SKM-1 treated with dmso at 0.1 percent for 144 hours (cell line): ENCODE results near the gene SAMD10.

Source experiments
- DNase-seq: peaks from one replicate; lab custom pipeline; 2025; ENCODE audit not compliant: unreplicated experiment; lab: John Stamatoyannopoulos, UW

Gene SAMD10

DNA sequence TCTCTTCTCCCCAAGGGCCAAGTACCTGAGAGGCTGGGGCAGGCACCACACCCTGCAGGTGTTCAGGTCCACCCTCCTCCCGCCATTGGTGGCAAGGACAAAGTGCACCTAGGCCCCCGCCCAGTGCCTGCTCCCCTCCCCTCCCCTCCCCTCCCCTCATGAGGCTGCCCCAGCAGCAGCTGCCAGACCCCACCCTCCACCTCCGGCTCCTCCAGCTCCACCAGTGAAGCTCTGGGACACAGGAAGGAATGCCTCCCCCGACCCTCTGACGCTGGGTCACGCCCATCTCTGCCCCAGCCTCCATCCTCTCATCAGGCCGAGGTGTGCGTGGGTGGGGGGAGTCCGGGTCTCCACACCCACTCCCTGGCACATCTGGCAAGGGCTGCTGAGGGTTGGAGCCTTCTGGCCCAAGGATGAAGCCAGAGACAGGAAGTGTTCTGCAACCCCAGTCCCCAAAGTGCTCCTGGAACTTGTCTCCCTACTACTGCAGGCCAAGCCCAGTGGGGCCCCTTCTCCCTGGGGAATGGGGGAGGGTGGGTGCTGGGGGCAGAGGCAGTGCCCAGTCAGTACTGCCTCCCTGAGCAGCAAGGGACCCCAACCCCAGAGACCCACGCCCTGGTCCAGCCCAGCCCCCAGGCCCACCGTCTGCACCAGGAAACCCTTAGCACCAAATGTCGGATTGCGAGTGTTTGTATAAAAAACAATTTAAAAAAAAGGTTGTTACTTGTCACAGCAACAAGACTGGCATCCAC, 21.6 kb downstream of the SAMD10 start:
- no peak for DNase-seq

DNA sequence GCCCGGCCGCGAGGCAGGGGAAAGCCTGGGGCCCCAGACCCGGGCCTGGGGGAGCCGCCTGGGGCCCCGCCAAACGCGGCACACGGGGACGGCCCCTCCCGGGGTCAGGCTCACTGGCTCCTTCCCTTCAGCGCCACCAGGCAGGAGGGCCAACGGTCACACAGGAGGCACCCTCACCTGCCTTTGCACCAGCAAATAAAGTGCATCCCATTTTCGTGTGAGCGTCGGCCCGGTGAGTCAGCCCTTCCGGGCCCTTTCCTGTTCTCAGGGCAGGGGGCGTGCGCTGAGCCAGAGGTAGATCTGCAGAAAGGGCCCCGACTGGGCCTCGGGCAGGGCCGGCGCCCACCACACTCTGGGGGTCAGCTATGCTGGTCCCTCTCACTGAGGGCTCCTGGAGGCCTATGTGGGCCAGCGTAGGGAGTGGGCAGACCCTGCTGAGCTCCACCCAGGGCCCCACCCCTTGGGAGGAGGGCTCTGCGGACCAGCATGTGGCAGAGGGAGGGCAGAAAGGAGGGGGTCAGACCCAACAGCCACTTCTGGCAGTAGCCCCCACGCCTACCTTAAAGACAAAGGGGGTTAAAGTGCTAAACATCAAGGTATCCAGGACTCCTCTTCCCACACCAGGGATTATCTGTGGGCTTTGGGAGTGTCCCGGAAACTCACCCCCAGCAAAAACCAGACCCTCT, 22.3 kb downstream of the SAMD10 start:
- DNase-seq = no peak

DNA sequence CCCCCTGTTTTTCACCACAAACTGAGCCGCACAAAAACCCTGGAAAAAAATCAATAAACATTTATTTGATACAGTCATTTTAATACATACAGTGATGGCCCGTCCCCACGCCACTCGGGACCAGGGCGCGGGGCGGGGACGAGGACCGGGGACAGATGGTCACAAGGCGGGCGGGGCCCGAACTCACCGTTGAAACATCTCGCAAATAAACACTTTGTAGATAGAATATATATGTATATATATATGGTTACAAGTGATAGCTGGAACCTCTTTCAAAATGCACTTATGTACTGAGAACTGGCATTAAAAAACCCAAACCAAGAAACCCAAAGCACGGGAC, 22.8 kb downstream of the SAMD10 start:
- DNase-seq = no peak

DNA sequence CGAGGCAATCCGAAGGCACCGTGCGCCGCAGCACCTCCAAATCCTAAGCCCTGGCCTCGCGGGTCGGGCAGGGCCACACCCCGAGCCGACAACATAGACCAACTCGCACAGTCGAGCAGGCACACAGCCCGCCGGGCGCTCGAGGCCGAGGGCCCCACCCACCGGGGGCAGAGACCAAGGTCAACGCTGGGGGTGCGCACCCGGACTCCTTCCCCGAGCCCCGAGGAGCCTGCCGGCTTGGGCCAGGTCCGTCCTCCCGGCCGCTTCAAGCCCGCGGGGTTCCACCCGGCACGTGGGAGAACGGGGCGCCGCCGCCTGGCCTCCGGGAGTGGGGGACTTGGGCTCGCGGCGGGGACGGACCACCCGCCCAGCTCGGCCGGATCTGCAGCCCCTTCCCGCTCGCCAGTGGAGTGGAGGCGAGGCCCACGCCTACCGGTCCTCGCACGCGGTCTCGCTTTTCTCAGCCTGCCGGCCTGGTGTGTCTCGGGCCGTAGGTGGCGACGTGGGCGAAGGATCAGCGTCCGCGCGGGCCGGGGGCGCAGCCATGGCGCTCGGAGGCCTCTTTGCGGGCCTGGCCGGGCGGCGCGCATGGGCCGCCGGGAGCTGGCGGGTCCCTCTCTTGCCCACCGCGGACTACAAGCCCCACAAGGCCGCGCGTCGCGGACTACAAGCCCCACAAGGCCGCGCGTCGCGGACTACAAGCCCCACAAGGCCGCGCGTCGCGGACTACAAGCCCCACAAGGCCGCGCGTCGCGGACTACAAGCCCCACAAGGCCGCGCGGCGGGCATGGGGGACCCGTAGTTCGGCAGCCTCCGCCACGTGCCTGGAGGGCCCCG, 23.4 kb downstream of the SAMD10 start, which contains the start of gene UCKL1:
TSS of gene UCKL1 (minus strand) at position 590 of the 837 bp plus-strand sequence. CDS start at position 546, 44 bp downstream.
- DNase-seq = peak; percentile 65

DNA sequence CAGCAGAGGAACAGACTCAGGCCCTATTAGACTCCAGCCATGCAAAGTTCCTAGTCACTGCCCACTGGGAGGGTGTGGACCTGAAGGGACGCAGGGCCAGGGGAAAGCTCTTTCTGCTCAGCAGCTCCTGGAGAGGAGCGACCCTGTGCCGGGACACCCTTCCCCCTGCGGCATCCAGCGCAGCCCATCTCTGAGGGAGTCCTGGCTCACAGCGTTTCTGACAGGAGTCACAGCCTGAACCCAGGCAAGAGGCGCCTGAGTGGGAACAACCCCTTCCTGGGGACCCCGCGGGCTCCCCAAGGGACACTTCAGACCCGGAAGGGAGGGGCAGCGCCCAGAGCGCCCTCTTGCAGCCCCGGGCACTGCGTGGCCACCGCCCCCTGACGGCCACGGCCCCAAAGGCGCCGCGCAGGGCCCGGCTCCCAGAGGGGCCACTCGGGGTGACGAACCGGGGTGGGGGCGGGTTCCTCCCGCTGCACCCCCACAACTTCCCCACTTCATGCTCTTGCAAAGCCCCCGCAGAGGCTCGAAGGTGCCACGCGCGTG, 24.1 kb downstream of the SAMD10 start:
- DNase-seq = no peak

DNA sequence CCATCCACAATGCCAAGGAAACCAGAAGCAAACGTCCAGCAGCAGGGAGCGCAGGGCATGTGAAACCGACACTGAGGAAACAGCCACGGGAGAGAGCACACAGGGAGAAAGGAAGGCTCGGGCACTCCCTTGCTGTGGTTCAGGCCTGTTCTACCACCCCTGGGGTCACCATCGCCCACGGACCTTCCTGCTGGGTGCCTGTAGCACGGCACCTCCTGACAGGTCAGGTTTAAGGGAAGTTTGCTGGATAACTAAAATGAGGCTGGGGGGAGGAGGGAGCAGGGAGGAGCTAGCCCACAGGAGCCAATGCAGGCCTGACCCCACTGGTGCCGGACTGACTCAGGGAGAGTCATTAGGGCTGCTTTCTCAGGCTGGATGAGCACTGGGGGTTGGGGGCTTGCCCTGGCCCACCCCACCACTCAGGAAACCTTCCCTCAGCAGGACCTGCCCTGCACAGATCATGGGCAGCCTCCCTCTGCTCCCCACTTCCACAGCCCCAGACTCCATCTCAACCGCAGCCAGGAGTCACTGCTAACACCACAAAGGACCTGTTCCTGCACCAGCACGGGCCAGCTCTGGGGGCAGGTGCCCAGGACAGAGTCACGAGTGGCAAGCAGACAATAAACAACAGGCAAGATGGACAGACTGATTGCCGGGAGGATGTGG, 25.5 kb downstream of the SAMD10 start:
- no peak for DNase-seq

DNA sequence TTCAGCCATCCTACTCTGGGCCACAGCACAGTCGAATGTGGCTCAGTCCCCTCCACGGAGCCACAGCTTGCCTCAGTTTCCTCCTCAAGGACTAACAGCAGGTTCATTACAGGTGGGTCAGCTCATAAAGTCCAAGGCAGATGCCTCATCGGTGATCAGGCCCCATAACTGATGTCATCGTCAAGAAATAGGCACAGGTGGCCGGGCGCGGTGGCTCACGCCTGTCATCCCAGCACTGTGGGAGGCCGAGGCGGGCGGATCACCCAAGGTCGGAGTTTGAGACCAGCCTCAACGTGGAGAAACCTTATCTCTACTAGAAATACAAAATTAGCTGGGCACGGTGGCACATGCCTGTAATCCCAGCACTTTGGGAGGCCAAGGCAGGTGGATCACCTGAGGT, 26.7 kb downstream of the SAMD10 start:
- DNase-seq = no peak

DNA sequence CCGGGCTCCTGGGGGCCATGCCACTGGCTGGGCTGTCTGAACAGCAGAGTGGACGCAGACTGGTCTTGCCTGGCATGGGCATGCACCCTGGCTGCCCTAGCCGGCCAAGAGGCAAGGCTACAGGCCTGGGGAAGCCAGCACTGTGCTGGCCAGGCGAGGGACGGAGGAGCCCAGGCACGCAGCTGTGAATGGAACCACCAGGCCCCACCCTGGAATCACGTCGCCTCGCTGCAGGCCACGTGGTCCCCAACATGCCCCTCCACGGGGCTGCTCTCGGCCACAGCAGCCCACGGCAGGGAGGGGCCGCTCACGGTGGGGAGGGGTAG, 27.3 kb downstream of the SAMD10 start:
- no peak for DNase-seq

DNA sequence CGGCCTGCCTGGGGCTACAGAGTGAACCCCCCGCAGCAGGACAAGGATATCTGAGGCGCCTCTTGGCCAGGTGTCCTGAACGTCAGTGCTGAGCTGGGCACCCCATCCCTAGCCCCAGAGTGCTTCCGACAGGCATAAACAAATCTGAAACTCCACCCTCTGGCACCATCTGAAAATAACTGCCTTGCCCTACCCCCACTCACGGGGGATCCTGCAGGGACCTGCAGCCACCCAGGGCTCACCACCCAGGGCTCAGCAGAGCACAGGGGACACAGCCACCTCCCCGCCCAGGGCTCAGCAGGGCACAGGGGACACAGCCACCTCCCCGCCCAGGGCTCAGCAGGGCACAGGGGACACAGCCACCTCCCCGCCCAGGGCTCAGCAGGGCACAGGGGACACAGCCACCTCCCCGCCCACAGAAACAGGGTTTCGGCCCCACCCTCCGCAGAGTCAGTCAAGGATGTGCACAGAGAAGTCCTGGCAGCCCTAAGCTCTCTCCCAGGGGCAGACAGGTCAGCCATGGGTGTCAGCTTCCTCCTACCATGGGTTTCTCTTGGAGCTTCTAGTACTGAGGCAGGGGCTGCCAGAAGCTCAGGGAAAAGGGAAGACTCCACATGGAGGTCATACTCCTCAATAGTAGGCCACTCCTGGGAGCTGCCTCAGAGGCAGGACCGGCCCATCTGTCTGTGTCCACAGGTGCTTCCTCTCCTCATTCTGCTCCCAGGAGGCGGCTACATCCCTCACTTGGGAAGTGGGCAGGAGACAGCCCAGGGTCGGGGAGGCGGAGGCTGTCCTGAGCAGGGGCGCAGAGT, 27.8 kb downstream of the SAMD10 start:
- no peak for DNase-seq

DNA sequence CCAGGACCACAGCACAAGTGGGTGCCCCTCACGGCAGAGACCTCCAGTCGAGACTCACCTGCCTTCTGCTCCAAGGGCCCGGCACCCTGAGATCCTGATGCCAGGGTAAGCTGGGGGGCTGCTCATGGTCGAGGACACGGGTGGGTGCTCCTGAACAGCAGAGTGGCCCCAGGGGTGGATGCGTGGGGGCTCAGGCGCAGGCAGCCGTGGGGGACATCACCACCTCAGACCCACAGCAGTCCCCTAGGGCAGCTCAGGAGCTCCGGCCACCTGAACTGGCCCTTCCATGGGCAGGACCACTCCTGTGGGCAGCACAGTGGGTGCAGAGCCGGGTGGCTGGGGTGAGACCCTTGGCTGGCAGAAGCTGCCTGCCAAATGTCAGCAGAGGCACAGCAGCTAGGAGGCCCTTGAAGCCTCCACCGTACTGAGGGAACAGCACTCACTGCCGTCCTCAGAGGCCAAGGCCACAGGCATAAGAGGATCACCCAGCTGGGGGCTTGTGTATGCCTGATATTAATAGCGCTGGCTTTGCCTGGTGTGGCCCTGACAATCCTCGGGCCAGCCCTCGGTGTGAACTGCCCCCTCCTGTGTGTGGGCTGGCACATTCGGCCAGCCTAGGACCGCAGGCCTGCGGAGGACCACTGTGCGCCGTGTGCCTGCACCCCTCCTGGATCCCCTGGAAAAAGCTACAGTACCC, 28.6 kb downstream of the SAMD10 start:
- no peak for DNase-seq

DNA sequence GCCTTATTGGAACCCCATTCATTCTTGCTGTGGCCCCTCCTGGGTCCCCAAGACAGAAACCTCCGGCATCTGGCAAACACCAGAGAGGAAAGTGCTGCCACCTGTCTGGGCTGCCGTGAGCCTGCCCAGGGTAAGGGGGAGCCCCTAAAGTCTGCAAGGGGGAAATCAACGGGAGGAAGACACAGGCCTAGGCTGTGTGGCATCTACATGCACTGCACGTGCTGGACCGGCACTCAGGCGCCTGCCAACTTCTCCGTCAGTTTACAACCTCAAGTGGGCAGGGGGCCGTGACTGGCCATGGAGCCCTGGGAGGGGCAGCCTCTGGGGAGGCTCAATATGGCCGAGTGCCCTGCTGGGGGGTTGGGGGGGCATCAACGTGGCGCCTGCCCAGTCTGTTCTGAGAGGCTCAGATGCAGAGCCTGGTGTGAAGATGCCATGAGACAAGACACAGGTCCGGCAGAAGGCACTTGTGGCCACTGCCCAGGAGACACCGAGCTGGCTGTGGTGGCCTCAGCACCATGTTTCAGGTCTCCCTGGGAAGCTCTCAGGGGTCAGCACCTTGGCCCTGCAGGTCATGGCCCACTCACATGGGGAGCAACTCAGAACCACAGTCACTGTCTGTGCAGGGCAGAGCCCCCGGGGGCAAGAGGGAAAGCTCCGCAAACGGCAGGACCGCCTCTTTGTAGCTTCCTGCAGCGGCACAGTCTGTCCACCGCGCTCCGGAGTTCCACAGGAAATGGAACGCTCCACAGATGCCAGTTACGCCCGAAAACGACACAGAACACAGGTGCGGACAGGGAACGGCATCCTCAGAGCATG, 31.6 kb downstream of the SAMD10 start:
- no peak for DNase-seq

DNA sequence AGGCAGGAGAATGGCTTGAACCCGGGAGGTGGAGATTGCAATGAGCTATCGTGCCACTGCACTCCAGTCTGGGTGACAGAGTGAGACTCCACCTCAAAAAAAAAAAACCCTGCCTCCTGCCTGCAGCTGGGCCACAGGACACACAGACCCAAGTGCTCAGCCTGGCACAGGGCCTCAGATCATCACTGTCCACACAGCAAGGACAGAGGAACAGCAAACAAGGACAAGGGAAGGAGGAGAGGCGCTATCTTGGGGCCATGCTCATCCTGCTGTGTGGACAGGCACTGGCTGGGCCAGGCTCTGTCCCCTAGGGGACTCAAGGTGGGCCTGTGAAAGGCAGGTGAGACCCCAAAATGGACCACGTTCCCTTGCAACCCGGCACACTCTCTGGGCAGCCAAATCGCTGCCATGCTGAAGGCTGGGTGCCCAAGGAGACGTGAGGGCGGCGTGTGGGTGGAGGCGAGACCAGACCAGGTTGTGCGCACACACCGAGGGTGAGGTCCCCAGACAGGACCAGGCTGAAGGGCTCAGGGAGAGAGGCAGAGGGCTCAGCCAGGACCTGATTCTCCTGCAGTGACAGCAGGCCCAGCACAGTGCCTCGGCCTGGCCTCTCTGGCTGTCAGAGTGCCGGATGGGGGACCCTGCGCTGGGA, 32.3 kb downstream of the SAMD10 start:
- no peak for DNase-seq

DNA sequence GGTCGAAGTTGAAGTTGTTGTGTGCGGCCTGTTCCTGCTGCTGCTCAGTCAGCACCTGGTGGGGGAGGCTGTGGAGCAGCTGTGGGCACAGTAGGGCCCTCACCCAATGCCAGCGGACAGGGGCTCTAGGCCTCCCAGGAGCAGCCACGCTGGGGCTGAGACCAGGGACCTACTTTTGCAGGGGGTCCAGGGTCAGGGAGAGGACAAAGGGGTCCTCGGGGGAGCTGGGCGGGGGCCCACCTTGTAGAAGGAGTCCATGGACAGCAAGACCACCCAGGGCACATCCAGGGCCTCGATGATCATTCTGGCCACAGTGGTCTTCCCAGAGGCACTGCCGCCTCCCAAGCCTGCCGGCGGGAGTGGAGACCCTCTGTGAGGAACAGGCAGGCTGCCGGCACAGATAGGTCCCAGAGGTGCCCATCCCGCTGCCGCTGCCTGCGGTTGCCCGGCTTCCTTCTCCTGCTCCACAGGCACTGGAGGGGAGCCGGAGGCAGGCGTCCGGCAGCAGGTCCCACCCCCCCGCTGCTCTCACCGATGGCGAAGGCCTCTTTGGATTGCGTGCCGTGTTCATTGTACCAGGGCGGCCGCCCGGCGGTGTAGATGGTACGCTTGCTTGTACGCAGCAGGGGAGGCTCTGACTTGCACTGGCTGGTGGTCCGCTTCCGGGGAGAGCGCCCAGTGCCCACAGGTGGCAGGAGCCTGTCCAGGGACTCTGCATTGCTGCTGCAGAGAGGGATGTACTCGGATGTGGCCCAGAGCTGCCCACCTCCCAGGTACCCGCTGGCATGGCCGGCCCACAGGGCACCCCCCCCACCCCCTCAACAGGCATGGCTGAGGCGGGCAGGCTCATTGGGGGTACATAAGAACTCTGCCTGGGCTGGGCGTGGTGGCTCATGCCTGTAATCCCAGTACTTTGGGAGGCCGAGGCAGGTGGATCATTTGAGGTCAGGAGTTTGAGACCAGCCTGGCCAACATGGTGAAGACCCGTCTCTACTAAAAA, 33.2 kb downstream of the SAMD10 start:
- no peak for DNase-seq

DNA sequence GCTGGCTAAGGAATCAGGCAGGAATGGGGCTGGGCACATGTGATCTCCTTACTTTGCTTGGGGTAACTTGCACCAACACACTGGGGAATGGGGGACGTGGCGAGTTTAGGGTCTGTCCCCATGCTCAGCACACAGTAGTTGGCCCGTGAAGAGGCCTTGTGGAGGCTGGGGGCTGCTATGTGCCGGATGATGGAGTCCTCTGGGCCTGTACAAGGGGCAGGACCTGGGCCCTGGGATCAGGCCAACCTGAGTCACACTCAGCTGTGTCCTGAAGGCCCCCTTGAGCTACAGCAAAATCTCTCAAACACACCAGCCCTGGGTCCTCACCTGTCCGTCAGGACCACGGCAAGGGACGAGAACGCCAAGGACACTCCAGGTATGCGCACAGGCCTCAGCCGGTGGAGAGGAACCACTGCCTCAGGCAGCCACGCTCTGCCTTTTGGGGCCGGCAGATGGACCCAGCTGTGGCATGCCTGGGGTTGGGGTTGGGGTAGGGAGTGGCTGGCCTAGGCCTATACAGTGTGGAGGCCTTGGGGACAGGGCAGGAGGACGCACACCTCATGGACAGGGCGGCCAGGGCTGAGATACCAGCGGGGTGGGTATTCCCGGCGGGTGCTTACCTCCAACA, 34.3 kb downstream of the SAMD10 start:
- no peak for DNase-seq

DNA sequence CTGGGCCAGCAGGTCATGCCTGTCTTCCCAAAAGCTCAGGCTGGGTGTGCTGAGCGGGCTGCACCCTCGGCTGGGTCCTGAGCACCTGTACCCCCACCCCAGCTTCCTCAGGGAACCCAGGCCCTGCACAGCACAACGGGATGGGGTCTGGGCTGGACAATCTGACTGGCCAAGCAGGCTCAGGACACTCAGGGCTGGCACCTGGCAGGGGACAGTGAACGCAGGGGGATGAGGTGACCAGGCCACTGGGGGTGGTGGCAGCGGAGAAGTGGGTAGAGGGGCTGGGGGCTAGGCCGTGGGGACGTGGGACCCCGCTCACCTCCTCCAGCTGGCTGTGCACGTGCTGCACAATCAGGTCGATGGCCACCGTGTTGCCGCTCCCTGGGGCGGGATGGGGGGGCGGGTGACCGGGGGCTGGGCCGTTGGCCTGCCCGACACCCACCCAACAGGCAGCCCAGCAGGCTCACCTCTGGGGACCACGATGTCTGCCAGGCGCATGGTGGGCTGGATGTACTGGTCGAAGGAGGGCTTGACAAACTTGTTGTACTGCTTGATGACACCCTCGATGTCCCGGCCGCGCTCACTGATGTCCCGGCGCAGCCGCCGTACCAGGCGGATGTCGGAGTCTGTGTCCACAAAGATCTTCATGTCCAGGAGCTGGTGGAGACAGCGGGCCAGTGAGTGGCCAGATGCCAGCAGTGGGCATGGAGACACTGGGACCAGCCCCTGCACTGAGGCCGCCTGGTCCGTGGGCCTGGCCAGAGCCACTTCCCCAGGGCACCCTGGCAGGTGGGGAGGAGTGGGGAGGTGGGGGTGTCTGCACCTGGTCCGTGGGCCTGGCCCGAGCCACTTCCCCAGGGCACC, 35.1 kb downstream of the SAMD10 start:
- DNase-seq = no peak

DNA sequence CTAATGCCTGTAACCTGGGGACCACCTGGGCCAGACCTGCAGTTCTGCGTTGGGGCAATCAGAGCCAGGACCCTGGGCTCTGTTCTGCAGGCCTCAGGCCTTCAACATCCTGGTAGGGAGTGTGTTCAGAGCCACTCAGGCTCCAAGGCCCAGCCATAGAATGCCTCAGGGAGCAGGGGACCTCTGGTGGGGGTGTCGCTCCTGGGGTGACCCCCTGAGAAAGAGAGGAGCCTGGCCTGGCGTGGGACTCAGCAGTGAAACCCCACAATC, 35.7 kb downstream of the SAMD10 start:
- DNase-seq = no peak
